SU-DHL-6 (cell line): ENCODE data around the gene IFITM5.

Experiments used
- H2AFZ ChIP-seq: fragments of 200-600 bp; sonication (generic); 2 replicates; pipeline ENCODE4 v1.6.1; 2014; ENCODE audit warnings: low read depth, mild to moderate bottlenecking, moderate library complexity, mixed read lengths, antibody characterized with exemption, low read length; ENCODE audit not compliant: severe bottlenecking
- H3F3A ChIP-seq: fragments of 200-600 bp; shearing (Covaris generic); 2 replicates; pipeline ENCODE4 v1.6.0; 2016; ENCODE audit warnings: antibody characterized with exemption, mild to moderate bottlenecking; ENCODE audit not compliant: insufficient read depth
- H3K27ac ChIP-seq: fragments of 200-600 bp; sonication (generic); 2 replicates; pipeline ENCODE4 v1.5.1; 2016; ENCODE audit warnings: low read depth, mild to moderate bottlenecking, low read length, moderate library complexity, mixed read lengths
- H3K27me3 ChIP-seq: fragments of 200-600 bp; sonication (generic), shearing (Covaris generic); 2 replicates; pipeline ENCODE4 v1.6.0; 2014; ENCODE audit warnings: mild to moderate bottlenecking, low read length
- H3K36me3 ChIP-seq: fragments of 200-600 bp; sonication (generic); 2 replicates; pipeline ENCODE4 v1.6.1; 2014; ENCODE audit warnings: mild to moderate bottlenecking, low read length, mixed read lengths
- H3K4me2 ChIP-seq: fragments of 300-600, 200-600 bp; shearing (Covaris generic), sonication (generic); 2 replicates; pipeline ENCODE4 v1.6.0; 2014; ENCODE audit warnings: low read length, low read depth, mild to moderate bottlenecking; ENCODE audit not compliant: poor library complexity, severe bottlenecking
- H3K4me3 ChIP-seq: fragments of 200-600 bp; sonication (generic); 2 replicates; pipeline ENCODE4 v1.5.1; 2014; ENCODE audit warnings: antibody characterized with exemption, low read length, mild to moderate bottlenecking, mixed read lengths; ENCODE audit not compliant: insufficient read depth, poor library complexity, severe bottlenecking
- H3K79me2 ChIP-seq: fragments of 200-600 bp; sonication (generic); 2 replicates; pipeline ENCODE4 v1.6.1; 2014; ENCODE audit warnings: mild to moderate bottlenecking, low read length, moderate library complexity; ENCODE audit not compliant: insufficient read depth
- H3K9ac ChIP-seq: fragments of 200-600 bp; sonication (generic); 2 replicates; pipeline ENCODE4 v1.7.0; 2014; ENCODE audit warnings: mild to moderate bottlenecking, low read length
- H3K9me2 ChIP-seq: fragments of 200-600 bp; sonication (generic); replicated peaks from 2 replicates; pipeline ENCODE4 v1.6.1; 2014; ENCODE audit warnings: low read length; ENCODE audit not compliant: insufficient read depth
- H3K9me3 ChIP-seq: fragments of 200-600 bp; sonication (generic); 2 replicates; pipeline ENCODE4 v1.6.1; 2014; ENCODE audit warnings: low read length, mixed read lengths; ENCODE audit not compliant: insufficient read depth
- H4K20me1 ChIP-seq: fragments of 200-600 bp; sonication (generic); 2 replicates; pipeline ENCODE4 v1.6.1; 2014; ENCODE audit warnings: low read depth, mild to moderate bottlenecking, antibody characterized with exemption, low read length, moderate library complexity, mixed read lengths
- CTCF ChIP-seq: fragments of 200-600 bp; sonication (generic); IDR thresholded peaks from one replicate; pipeline ENCODE4 v1.5.1; 2017; ENCODE audit warnings: antibody characterized with exemption, mild to moderate bottlenecking, low read length, moderate library complexity; ENCODE audit not compliant: insufficient read depth, poor library complexity, severe bottlenecking
- EZH2phosphoT487 ChIP-seq: fragments of 200-600 bp; sonication (generic), shearing (Covaris generic); conservative IDR thresholded peaks from 2 replicates; pipeline ENCODE4 v1.6.1; 2018; ENCODE audit warnings: mild to moderate bottlenecking, antibody characterized with exemption, low read length, moderate library complexity, mixed read lengths

IFITM5 gene

GRCh38 chr11:285894-286220 lies 13.5 kb downstream of the IFITM5 start:
- Histone ChIP-seq H2AFZ (no peak overlapping the region), H3F3A (no peaks in the 10 kb centered on the region), H3K27ac (no peak overlapping the region), H3K9ac (no peak overlapping the region), H3K27me3 (no peaks in the 10 kb centered on the region), H3K9me2 (no peaks in the 10 kb centered on the region), H4K20me1 (no peaks in the 10 kb centered on the region), H3K9me3 (no peaks in the 10 kb centered on the region), H3K79me2 (no peaks in the 10 kb centered on the region), H3K36me3 (no peaks in the 10 kb centered on the region), H3K4me3 (no peak overlapping the region), H3K4me2 (no peak overlapping the region)
- TF ChIP-seq EZH2phosphoT487 (no peak), CTCF (no peak)

DNA sequence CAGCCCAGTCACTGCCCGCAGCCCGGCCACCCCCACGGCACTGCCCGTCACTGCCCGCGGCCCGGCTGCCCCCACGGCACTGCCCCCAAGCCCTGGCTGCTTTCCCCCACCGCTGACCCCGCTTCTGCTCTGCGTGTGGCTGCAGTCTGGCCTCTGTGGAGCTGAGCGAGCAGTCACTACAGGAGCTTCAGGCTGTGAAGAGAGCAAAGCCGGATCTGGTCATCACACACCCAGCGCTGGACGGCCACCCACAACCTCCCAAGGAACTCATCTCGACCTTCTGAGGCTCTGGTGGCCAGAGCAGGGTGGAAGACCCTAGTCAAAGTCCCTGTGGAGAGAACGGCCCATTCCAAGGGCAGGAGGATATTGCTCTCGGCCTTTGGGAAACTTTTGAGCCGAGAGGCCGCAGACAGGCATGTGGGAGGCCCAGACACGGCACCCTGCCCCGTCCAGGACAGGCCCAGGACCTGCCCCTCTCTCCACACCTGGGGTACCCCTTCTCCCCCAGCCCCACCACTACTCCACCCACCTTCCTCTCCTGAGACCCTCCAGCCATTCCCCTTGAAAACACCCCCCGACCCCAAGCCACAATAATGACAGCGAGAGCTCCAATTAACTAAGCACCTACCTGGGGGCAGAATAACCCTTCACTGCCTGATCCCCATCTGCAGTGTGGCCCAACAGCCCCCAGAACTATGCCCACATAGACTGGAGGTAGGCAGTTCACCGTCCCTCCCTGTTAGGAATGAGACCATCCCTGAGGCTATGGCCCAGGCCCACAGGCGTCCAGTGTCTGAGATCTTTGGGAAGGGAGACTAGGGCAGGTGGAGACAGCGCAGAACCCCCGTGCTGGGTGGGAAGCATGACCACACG lies 14.1 kb downstream of the IFITM5 start:
- H3K4me2 ChIP-seq, result no peak overlapping the region
- no peak overlapping the region for H3K4me3 ChIP-seq
- no peaks in the 10 kb centered on the region for H3K9me2 ChIP-seq
- H3K27ac ChIP-seq, result no peak overlapping the region
- TF ChIP-seq EZH2phosphoT487 (no peak), CTCF (no peak)
- no peaks in the 10 kb centered on the region for H3F3A ChIP-seq
- no peaks in the 10 kb centered on the region for H3K79me2 ChIP-seq
- no peak overlapping the region for H2AFZ ChIP-seq
- no peaks in the 10 kb centered on the region for H3K9me3 ChIP-seq
- no peaks in the 10 kb centered on the region for H3K36me3 ChIP-seq
- no peaks in the 10 kb centered on the region for H4K20me1 ChIP-seq
- no peak overlapping the region for H3K9ac ChIP-seq
- no peaks in the 10 kb centered on the region for H3K27me3 ChIP-seq

- no peaks in the 10 kb centered on the region for H3F3A ChIP-seq
- no peaks in the 10 kb centered on the region for H4K20me1 ChIP-seq
- H3K4me3 ChIP-seq, result no peak overlapping the region
- H2AFZ ChIP-seq, result no peak overlapping the region
- no peaks in the 10 kb centered on the region for H3K36me3 ChIP-seq
- H3K9ac ChIP-seq, result no peak overlapping the region
- H3K9me3 ChIP-seq, result no peaks in the 10 kb centered on the region
- no peak overlapping the region for H3K4me2 ChIP-seq
- no peaks in the 10 kb centered on the region for H3K79me2 ChIP-seq
- no peak overlapping the region for H3K27ac ChIP-seq
- H3K27me3 ChIP-seq, result no peaks in the 10 kb centered on the region
- no peaks in the 10 kb centered on the region for H3K9me2 ChIP-seq
- no peak for TF ChIP-seq CTCF
- no peak for TF ChIP-seq EZH2phosphoT487
Observed at GRCh38 chr11:284105-285020, 15.0 kb downstream of the IFITM5 start.
